Measurements from ENCODE around the gene TKT. TPM values are rescaled to one million over a fixed set of nuclear protein-coding genes. Genes with fewer than 3 reads are reported as not detected.
A peak's percentile ranks its signal among the peaks of the same experiment; 100 is the strongest.

The TKT gene
- polyA plus RNA-seq, 2 of the 4 experiments (the other 2 are of a cell fraction): 628 to 1,457 TPM

DNA sequence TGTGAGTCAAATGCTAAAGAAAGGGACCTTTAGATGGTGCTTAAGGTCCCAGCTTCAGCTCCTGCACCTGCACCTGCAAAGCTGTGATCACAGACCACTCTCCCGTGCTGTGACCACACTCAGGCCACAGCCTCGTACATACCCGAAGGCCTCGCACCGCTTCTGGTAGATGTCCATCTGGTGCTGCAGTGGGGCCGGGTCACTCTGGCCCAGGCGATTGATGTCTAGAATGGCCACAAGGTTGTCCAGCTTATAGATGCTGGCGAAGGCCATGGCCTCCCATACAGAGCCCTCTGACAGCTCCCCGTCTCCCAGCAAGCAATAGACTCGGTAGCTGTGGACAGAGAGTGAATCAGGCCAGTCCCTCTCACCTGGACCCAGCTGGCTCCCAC, 21.0 kb downstream of the TKT start:
- Histone ChIP-seq H3K27ac (peak overlapping the region; percentile 100), H3K9me3 (no peaks in the 10 kb centered on the region), H3K4me1 (peaks cover 97% of the 10 kb centered on the region), H3K4me3 (no peak overlapping the region), H3K4me2 (peak overlapping the region; percentile 77)
- POLR2A ChIA-PET: interaction anchor here (1.0 kb wide), 1 partner anchor 20 kb away, joined by 3 read pairs; no protein-coding TSS in a partner anchor
- FAIRE-seq (no peak), ATAC-seq (no peak), DNase-seq (ENCODE audit: low read depth in 1 of 2, low spot score in 1 of 2) (no peak)
- WGBS (ENCODE audit: missing lambda C conversion rate): 75% methylated on average over 5 of the region's 10 CpGs
- no peak for TF ChIP-seq HOXB5 (CRISPR knock-in tag; IDR thresholded peaks at IDR 0.05)
- no peak for TF ChIP-seq HOXA7 (CRISPR knock-in tag; IDR thresholded peaks at IDR 0.05)
- no peak for TF ChIP-seq SMC3 (IDR thresholded peaks at IDR 0.05)
- TF ChIP-seq, protein P1, sequence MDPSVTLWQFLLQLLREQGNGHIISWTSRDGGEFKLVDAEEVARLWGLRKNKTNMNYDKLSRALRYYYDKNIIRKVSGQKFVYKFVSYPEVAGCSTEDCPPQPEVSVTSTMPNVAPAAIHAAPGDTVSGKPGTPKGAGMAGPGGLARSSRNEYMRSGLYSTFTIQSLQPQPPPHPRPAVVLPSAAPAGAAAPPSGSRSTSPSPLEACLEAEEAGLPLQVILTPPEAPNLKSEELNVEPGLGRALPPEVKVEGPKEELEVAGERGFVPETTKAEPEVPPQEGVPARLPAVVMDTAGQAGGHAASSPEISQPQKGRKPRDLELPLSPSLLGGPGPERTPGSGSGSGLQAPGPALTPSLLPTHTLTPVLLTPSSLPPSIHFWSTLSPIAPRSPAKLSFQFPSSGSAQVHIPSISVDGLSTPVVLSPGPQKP (IDR thresholded peaks at IDR 0.05; ENCODE audit: low read depth, low read length): no peak
- TF ChIP-seq EHF (CRISPR knock-in tag; IDR thresholded peaks at IDR 0.05): no peak
- no peak for TF ChIP-seq ZSCAN20 (CRISPR knock-in tag; IDR thresholded peaks at IDR 0.05)
- TF ChIP-seq CHD4 (IDR thresholded peaks at IDR 0.05; ENCODE audit: borderline replicate concordance): no peak
- TF ChIP-seq, protein P2, sequence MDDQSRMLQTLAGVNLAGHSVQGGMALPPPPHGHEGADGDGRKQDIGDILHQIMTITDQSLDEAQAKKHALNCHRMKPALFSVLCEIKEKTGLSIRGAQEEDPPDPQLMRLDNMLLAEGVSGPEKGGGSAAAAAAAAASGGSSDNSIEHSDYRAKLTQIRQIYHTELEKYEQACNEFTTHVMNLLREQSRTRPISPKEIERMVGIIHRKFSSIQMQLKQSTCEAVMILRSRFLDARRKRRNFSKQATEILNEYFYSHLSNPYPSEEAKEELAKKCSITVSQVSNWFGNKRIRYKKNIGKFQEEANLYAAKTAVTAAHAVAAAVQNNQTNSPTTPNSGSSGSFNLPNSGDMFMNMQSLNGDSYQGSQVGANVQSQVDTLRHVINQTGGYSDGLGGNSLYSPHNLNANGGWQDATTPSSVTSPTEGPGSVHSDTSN (IDR thresholded peaks at IDR 0.05): no peak
- no peak for TF ChIP-seq EP300 (IDR thresholded peaks at IDR 0.05)
- TF ChIP-seq, protein P3, sequence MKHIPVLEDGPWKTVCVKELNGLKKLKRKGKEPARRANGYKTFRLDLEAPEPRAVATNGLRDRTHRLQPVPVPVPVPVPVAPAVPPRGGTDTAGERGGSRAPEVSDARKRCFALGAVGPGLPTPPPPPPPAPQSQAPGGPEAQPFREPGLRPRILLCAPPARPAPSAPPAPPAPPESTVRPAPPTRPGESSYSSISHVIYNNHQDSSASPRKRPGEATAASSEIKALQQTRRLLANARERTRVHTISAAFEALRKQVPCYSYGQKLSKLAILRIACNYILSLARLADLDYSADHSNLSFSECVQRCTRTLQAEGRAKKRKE (CRISPR knock-in tag; IDR thresholded peaks at IDR 0.05; ENCODE audit: low read depth): no peak
- no peak for TF ChIP-seq SREBF2 (IDR thresholded peaks at IDR 0.05)
- TF ChIP-seq KDM5A (IDR thresholded peaks at IDR 0.05): no peak
- TF ChIP-seq RARB (CRISPR knock-in tag; IDR thresholded peaks at IDR 0.05): no peak
- TF ChIP-seq RAD21 (conservative IDR thresholded peaks at IDR 0.05 in 1 of 2, IDR thresholded peaks at IDR 0.05 in 1 of 2): no peak
- CTCF ChIA-PET: interaction anchor here (1.0 to 7.7 kb wide), 4 partner anchors 9 to 38 kb away, joined by 3 to 69 read pairs (median 4); no protein-coding TSS in a partner anchor

DNA sequence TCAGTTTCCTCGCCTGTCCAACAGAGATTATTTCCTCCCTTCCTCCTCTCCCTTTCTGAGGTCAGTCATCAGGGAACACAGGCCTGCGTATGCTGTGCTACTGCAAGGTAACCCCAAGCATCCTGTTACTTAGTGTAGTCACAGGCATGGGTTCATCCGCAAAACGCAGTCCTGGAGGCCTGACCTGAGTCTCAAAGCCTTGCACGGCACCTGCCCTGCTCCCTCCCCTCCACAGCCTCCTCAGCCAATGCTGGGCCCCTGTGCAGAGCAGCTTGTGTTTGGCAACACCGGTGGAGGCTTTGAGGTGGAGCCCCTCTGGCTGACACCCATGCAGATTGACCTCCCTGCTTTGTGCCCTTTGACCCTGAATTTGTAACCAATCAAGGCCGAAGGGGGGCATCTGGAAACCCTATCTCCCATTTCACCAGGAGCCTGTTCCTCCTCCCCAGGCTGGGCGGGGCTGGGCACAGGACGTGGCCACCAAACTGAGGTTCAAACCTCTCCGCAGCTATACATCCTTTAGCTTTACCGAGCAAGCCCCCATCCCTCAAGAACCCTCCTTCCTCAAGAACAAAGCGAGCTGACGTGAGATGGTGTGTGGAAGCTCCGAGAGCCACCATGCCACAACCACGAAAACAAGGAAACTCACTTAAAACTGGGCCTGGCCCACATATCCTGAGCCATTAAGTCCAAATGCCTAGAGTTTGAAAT, 21.5 kb downstream of the TKT start:
- H3K4me2 ChIP-seq: peak overlapping the region; percentile 77; the same call in 1 of the 3 replicates
- no peak for TF ChIP-seq CBX2 (IDR thresholded peaks at IDR 0.05; ENCODE audit: borderline replicate concordance, low read depth)
- no peak for TF ChIP-seq CHD4 (IDR thresholded peaks at IDR 0.05; ENCODE audit: borderline replicate concordance)
- TF ChIP-seq RFX5 (IDR thresholded peaks at IDR 0.05): no peak
- TF ChIP-seq ZFP36 (IDR thresholded peaks at IDR 0.05; ENCODE audit: borderline replicate concordance, partially characterized antibody): no peak
- TF ChIP-seq FOSL2 (IDR thresholded peaks at IDR 0.05): no peak
- no peak for TF ChIP-seq FOSL2 (CRISPR knock-in tag; IDR thresholded peaks at IDR 0.05)
- no peak for TF ChIP-seq EHMT2 (IDR thresholded peaks at IDR 0.05; ENCODE audit: low read depth)
- TF ChIP-seq ESRRA (IDR thresholded peaks at IDR 0.05; ENCODE audit: borderline replicate concordance, low read length): no peak
- TF ChIP-seq HOXB5 (CRISPR knock-in tag; IDR thresholded peaks at IDR 0.05): no peak
- no peak for DNase-seq (ENCODE audit: low read depth in 1 of 2, low spot score in 1 of 2)
- ChIA-PET CTCF (interaction anchor here (1.0 to 7.7 kb wide), 4 partner anchors 9 to 39 kb away, joined by 3 to 69 read pairs (median 4); no protein-coding TSS in a partner anchor), POLR2A (interaction anchor here (1.0 kb wide), 1 partner anchor 20 kb away, joined by 3 read pairs; no protein-coding TSS in a partner anchor)
- ATAC-seq: no peak
- no peak for FAIRE-seq
- H3K4me3 ChIP-seq: no peak overlapping the region
- no peaks in the 10 kb centered on the region for H3K9me3 ChIP-seq
- H3K4me1 ChIP-seq: peaks cover 97% of the 10 kb centered on the region
- H3K27ac ChIP-seq: peak overlapping the region; percentile 100
- WGBS (ENCODE audit: missing lambda C conversion rate): 78% methylated on average over 10 of the region's 15 CpGs

Data from A549 (cell line).